GM12878 (cell line): ENCODE data around the gene PITPNB. TPM values are rescaled to one million over a fixed set of nuclear protein-coding genes. Genes with fewer than 3 reads are reported as not detected.

Experiments used
- ATAC-seq: fragments of 200-7000 bp; cut with Tn5 transposase; 3 replicates; pipeline ENCODE4 v1.9.1; 2020; ENCODE audit warnings: mild to moderate bottlenecking, moderate library complexity
- BruUV-seq: library from RNA; stranded (reverse); fragments of 400-500 nt; replicated peaks from 2 replicates; lab custom pipeline; 2021; lab: Mats Ljungman, UMichigan
- CTCF ChIA-PET: fragments of 300-600 bp; sonication (Branson Sonifier 250); formaldehyde crosslinking; extraction: SDS; loops from one replicate; lab custom pipeline; 2021; ENCODE audit warnings: inconsistent platforms; lab: Yijun Ruan, JAX
- POLR2A ChIA-PET: fragments of 350-600 bp; formaldehyde crosslinking; extraction: SDS; loops from one replicate; lab custom pipeline; 2021; ENCODE audit warnings: inconsistent platforms; lab: Charles Lee
- RAD21 ChIA-PET: fragments of 300-600 bp; sonication (Branson Sonifier 250); formaldehyde crosslinking; loops from one replicate; lab custom pipeline; 2023; ENCODE audit warnings: antibody characterized with exemption; ENCODE audit not compliant: unreplicated experiment; lab: Charles Lee
- SMC1A ChIA-PET: fragments of 300-600 bp; sonication (Branson Sonifier 250); formaldehyde crosslinking; loops from one replicate; lab custom pipeline; 2023; ENCODE audit not compliant: unreplicated experiment, uncharacterized antibody; lab: Charles Lee
- DNase-seq: peaks from one replicate; pipeline ENCODE4 v3.0.0-alpha.2; 2011; ENCODE audit warnings: low read depth, low spot score
- FAIRE-seq: peaks from 3 replicates; lab custom pipeline; 2011; peaks lifted over from hg19 to GRCh38; lab: Jason Lieb, UNC
- H2AFZ ChIP-seq: 2 replicates; pipeline ENCODE4 v1.6.0; 2011; ENCODE audit warnings: low read depth, low read length, control low read depth; ENCODE audit not compliant: control insufficient read depth
- H3K27ac ChIP-seq: 2 replicates; pipeline ENCODE4 v1.5.1; 2011; ENCODE audit warnings: control low read depth; ENCODE audit not compliant: control insufficient read depth, insufficient read depth
- H3K27me3 ChIP-seq, 2 experiments: replicated peaks in 1 of 2; 2 replicates each; pipeline versions ENCODE4 v1.6.0 to v1.6.1; 2011; ENCODE audit warnings: low read length in 1 of 2; ENCODE audit not compliant: control insufficient read depth in 2 of 2, insufficient read depth in 2 of 2
- H3K36me3 ChIP-seq, 2 experiments: 2 replicates each; pipeline ENCODE4 v1.5.1; 2011; ENCODE audit warnings: low read length in 1 of 2; ENCODE audit not compliant: control insufficient read depth in 2 of 2, insufficient read depth in 2 of 2
- H3K4me1 ChIP-seq: 2 replicates; pipeline ENCODE4 v1.6.1; 2011; ENCODE audit warnings: mild to moderate bottlenecking, low read length, moderate library complexity, mixed read lengths; ENCODE audit not compliant: control insufficient read depth, insufficient read depth
- H3K4me2 ChIP-seq: 2 replicates; pipeline ENCODE4 v1.6.0; 2011; ENCODE audit warnings: control low read depth; ENCODE audit not compliant: control insufficient read depth, insufficient read depth
- H3K4me3 ChIP-seq: fragments of 200-600 bp; sonication (generic); 2 replicates; pipeline ENCODE4 v1.5.1; 2016
- H3K79me2 ChIP-seq: 2 replicates; pipeline ENCODE4 v1.6.0; 2011; ENCODE audit warnings: low read length; ENCODE audit not compliant: control insufficient read depth, insufficient read depth
- H3K9ac ChIP-seq: 2 replicates; pipeline ENCODE4 v1.8.0; 2011; ENCODE audit warnings: low read length, control low read depth, mixed read lengths; ENCODE audit not compliant: control insufficient read depth, insufficient read depth
- H3K9me3 ChIP-seq: replicated peaks from 3 replicates; pipeline ENCODE4 v1.5.1; 2011; ENCODE audit warnings: mild to moderate bottlenecking, low read length; ENCODE audit not compliant: control insufficient read depth, insufficient read depth
- H4K20me1 ChIP-seq: 2 replicates; pipeline ENCODE4 v1.6.0; 2011; ENCODE audit not compliant: control insufficient read depth, insufficient read depth
- ATF7 ChIP-seq: fragments of 450-650 bp; IDR thresholded peaks from 2 replicates; pipeline ENCODE4 v1.6.1; 2016; ENCODE audit warnings: low read depth, mild to moderate bottlenecking
- ETV6 ChIP-seq, 2 experiments: fragments of 450-650 bp in 1 of 2; IDR thresholded peaks in 1 of 2; conservative IDR thresholded peaks in 1 of 2; 2 replicates each; pipeline ENCODE4 v1.6.1; 2014; ENCODE audit warnings: antibody characterized with exemption in 1 of 2, borderline replicate concordance in 1 of 2, low read depth in 1 of 2, mild to moderate bottlenecking in 1 of 2, moderate library complexity in 1 of 2
- FOS ChIP-seq: IDR thresholded peaks from 3 replicates; pipeline ENCODE4 v1.6.1; 2011; ENCODE audit warnings: borderline replicate concordance; ENCODE audit not compliant: insufficient read length; ENCODE audit errors: extremely low read depth
- HDAC6 ChIP-seq: fragments of 200-600 bp; sonication (generic); IDR thresholded peaks from one replicate; pipeline ENCODE4 v1.8.0; 2017; ENCODE audit warnings: antibody characterized with exemption; ENCODE audit not compliant: unreplicated experiment
- SPI1 ChIP-seq: IDR thresholded peaks from 2 replicates; pipeline ENCODE4 v1.6.1; 2011; ENCODE audit warnings: low read depth, mild to moderate bottlenecking, low read length, moderate library complexity, borderline replicate concordance; ENCODE audit not compliant: insufficient read depth
- TBL1XR1 ChIP-seq: IDR thresholded peaks from 2 replicates; pipeline ENCODE4 v1.6.1; 2012; ENCODE audit warnings: low read depth, low read length, improper control_type of control experiment
- YBX1 ChIP-seq: fragments of 450-650 bp; IDR thresholded peaks from 2 replicates; pipeline ENCODE4 v1.6.1; 2016; ENCODE audit warnings: antibody characterized with exemption
- ZNF217 ChIP-seq: fragments of 450-650 bp; IDR thresholded peaks from 2 replicates; pipeline ENCODE4 v1.6.1; 2017; ENCODE audit warnings: antibody characterized with exemption, mild to moderate bottlenecking
- ZNF24 ChIP-seq: fragments of 450-650 bp; IDR thresholded peaks from 2 replicates; pipeline ENCODE4 v1.6.1; 2017; ENCODE audit warnings: antibody characterized with exemption, mild to moderate bottlenecking
- ZNF622 ChIP-seq: fragments of 450-650 bp; IDR thresholded peaks from 2 replicates; pipeline ENCODE4 v1.6.1; 2017; ENCODE audit warnings: mild to moderate bottlenecking, inconsistent platforms
- ZSCAN29 ChIP-seq: fragments of 450-650 bp; IDR thresholded peaks from 2 replicates; pipeline ENCODE4 v1.6.1; 2017; ENCODE audit warnings: mild to moderate bottlenecking, moderate library complexity
- WGBS: methylation state at CpG from one replicate; pipeline ENCODE4 v1.1.6; 2016; ENCODE audit warnings: low lambda C conversion rate; ENCODE audit not compliant: insufficient replicate concordance, insufficient coverage; ENCODE audit errors: missing lambda C conversion rate; 5-methylcytosine and 5-hydroxymethylcytosine counted together
- in situ Hi-C: fragments of 300-500 bp; cut with MboI; formaldehyde crosslinking; loops from 9 replicates; pipeline ENCODE4 v1.14.3; 2018; ENCODE audit warnings: mixed read lengths
- intact Hi-C: fragments of 100-400 bp; cut with micrococcal nuclease; formaldehyde crosslinking; loops from one replicate; pipeline ENCODE4 v1.14.2; 2022; ENCODE audit not compliant: unreplicated experiment
- polyA plus RNA-seq, 11 experiments: library from polyadenylated mRNA; depleted of rRNA in 4 of 11; unstranded in 6 of 11; stranded (reverse) in 5 of 11; fragments of >200 nt; fragmentation: Nextera tagmentation in 4 of 11; fragmentation: Illumina TruSeq in 1 of 11; extraction: Ambion mirVana in 4 of 11; extraction: Trizol in 1 of 11; gene quantifications; 1 replicate in 1 of 11; 2 replicates in 10 of 11; pipeline versions ENCODE4 v1.2.1 to v1.2.3, GENCODE V29; 2011 to 2016; ENCODE audit warnings: inconsistent platforms in 2 of 11, missing spikeins in 2 of 11, low read depth in 1 of 11
- total RNA-seq, 4 experiments: library from RNA; depleted of rRNA in 3 of 4; stranded (reverse); fragments of >200 nt in 3 of 4; fragmentation: Illumina TruSeq in 1 of 4; extraction: Trizol in 1 of 4; gene quantifications; 2 replicates each; pipeline versions ENCODE4 v1.2.1 to v1.2.3, GENCODE V29; 2013 to 2021
- TF ChIP-seq, protein P1 (sequence below): fragments of 450-650 bp; IDR thresholded peaks from 2 replicates; pipeline ENCODE4 v1.6.1; 2017; ENCODE audit warnings: mild to moderate bottlenecking, moderate library complexity
- TF ChIP-seq, protein P2 (sequence below): IDR thresholded peaks from 2 replicates; pipeline ENCODE4 v1.6.1; 2011; ENCODE audit warnings: low read depth, low read length, improper control_type of control experiment, borderline replicate concordance
- TF ChIP-seq, protein P3 (sequence below): fragments of 450-650 bp; IDR thresholded peaks from 2 replicates; pipeline ENCODE4 v1.6.1; 2018; ENCODE audit warnings: mild to moderate bottlenecking, low read depth, moderate library complexity; ENCODE audit not compliant: partially characterized antibody

Gene PITPNB
- total and polyA plus RNA-seq, 10 of the 15 experiments (the other 5 are each of a cell fraction or from before 2014, with no cell fraction given) = 19.7 to 116 (median 64.9) TPM

DNA sequence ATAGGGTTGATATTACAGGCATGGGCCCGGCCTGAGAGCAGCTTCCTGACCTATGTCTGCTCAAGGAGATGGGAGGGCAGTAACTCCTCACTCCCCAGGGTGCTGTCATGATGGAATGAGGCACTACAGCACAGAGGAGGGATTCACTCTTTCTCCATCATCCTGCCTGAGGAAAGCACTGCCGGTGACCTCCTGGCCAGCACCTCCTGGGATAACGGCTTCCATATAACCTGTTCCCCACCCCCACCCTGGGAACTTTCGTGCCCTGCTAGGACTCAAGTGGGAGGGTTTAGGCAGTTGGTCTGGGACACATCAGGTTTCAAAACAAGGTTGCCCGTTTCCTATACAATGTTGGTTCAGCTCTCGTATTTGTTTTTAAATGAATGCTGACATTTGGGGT, 74.8 kb downstream of the PITPNB start:
- no peaks in the 10 kb centered on the region for H3K27me3 ChIP-seq
- SMC1A ChIA-PET = interaction anchor here (0.7 kb wide), 1 partner anchor 42 kb away, joined by 3 read pairs; no protein-coding TSS in a partner anchor
- no peak for FAIRE-seq
- intact Hi-C loops = no loop called here
- no peak overlapping the region for H2AFZ ChIP-seq
- in situ Hi-C loops = no loop called here
- no peak overlapping the region for H3K4me2 ChIP-seq
- no peak overlapping the region for H3K4me3 ChIP-seq
- H3K36me3 ChIP-seq = peaks cover 4 to 9% of the 10 kb centered on the region in 2 experiments
- H3K4me1 ChIP-seq = no peaks in the 10 kb centered on the region
- TF ChIP-seq ZNF622 (no peak), TBL1XR1 (no peak), ATF7 (no peak), FOS (no peak), ZSCAN29 (no peak), ZNF24 (no peak), ETV6 (conservative IDR thresholded peaks at IDR 0.05 in 1 of 2, IDR thresholded peaks at IDR 0.05 in 1 of 2; ENCODE audit: borderline replicate concordance in 1 of 2, low read depth in 1 of 2) (no peak), HDAC6 (no peak), YBX1 (no peak), ZNF217 (no peak), SPI1 (no peak)
- TF ChIP-seq, protein P1, sequence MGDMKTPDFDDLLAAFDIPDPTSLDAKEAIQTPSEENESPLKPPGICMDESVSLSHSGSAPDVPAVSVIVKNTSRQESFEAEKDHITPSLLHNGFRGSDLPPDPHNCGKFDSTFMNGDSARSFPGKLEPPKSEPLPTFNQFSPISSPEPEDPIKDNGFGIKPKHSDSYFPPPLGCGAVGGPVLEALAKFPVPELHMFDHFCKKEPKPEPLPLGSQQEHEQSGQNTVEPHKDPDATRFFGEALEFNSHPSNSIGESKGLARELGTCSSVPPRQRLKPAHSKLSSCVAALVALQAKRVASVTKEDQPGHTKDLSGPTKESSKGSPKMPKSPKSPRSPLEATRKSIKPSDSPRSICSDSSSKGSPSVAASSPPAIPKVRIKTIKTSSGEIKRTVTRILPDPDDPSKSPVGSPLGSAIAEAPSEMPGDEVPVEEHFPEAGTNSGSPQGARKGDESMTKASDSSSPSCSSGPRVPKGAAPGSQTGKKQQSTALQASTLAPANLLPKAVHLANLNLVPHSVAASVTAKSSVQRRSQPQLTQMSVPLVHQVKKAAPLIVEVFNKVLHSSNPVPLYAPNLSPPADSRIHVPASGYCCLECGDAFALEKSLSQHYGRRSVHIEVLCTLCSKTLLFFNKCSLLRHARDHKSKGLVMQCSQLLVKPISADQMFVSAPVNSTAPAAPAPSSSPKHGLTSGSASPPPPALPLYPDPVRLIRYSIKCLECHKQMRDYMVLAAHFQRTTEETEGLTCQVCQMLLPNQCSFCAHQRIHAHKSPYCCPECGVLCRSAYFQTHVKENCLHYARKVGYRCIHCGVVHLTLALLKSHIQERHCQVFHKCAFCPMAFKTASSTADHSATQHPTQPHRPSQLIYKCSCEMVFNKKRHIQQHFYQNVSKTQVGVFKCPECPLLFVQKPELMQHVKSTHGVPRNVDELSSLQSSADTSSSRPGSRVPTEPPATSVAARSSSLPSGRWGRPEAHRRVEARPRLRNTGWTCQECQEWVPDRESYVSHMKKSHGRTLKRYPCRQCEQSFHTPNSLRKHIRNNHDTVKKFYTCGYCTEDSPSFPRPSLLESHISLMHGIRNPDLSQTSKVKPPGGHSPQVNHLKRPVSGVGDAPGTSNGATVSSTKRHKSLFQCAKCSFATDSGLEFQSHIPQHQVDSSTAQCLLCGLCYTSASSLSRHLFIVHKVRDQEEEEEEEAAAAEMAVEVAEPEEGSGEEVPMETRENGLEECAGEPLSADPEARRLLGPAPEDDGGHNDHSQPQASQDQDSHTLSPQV = no peak
- TF ChIP-seq, protein P2, sequence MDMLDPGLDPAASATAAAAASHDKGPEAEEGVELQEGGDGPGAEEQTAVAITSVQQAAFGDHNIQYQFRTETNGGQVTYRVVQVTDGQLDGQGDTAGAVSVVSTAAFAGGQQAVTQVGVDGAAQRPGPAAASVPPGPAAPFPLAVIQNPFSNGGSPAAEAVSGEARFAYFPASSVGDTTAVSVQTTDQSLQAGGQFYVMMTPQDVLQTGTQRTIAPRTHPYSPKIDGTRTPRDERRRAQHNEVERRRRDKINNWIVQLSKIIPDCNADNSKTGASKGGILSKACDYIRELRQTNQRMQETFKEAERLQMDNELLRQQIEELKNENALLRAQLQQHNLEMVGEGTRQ = no peak
- TF ChIP-seq, protein P3, sequence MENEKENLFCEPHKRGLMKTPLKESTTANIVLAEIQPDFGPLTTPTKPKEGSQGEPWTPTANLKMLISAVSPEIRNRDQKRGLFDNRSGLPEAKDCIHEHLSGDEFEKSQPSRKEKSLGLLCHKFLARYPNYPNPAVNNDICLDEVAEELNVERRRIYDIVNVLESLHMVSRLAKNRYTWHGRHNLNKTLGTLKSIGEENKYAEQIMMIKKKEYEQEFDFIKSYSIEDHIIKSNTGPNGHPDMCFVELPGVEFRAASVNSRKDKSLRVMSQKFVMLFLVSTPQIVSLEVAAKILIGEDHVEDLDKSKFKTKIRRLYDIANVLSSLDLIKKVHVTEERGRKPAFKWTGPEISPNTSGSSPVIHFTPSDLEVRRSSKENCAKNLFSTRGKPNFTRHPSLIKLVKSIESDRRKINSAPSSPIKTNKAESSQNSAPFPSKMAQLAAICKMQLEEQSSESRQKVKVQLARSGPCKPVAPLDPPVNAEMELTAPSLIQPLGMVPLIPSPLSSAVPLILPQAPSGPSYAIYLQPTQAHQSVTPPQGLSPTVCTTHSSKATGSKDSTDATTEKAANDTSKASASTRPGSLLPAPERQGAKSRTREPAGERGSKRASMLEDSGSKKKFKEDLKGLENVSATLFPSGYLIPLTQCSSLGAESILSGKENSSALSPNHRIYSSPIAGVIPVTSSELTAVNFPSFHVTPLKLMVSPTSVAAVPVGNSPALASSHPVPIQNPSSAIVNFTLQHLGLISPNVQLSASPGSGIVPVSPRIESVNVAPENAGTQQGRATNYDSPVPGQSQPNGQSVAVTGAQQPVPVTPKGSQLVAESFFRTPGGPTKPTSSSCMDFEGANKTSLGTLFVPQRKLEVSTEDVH = no peak
- TF ChIP-seq, all 136 proteins: peak for 0
- no peak overlapping the region for H3K9ac ChIP-seq
- DNase-seq (no peak), ATAC-seq (no peak)
- no peaks in the 10 kb centered on the region for H3K79me2 ChIP-seq
- BruUV-seq = no TSS peak
- RAD21 ChIA-PET = no interaction called here
- H3K9me3 ChIP-seq = no peaks in the 10 kb centered on the region
- POLR2A ChIA-PET = interaction anchor here (0.6 kb wide), 1 partner anchor 122 kb away, joined by 3 read pairs; no protein-coding TSS in a partner anchor
- no peaks in the 10 kb centered on the region for H4K20me1 ChIP-seq
- 98% methylated on average over 6 of the region's 6 CpGs for WGBS
- H3K27ac ChIP-seq = no peak overlapping the region
- CTCF ChIA-PET = no interaction called here
